ENCODE measurements around the gene TMEM42.

The TMEM42 gene

DNA sequence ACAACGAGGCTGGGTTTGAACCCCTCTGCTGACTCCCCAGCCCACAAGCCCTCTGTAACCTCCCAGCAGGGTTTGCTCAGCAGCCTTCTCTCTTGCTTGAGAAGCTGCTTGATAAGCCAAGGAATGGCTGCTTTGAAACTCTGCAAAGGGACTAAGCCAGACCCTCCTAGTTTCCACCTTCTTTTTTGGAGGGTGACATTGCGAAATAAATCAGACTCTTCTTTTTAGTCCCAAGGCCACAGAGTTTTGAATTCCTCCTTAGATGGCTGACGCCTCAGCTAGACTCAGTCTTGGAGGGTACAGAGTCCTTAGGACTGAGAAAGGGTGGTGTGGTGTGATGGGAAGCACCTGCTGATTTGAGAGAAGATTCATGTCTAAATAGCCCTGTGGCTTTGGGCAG, 13.9 kb downstream of the TMEM42 start:
- DNase-seq: no peak

DNA sequence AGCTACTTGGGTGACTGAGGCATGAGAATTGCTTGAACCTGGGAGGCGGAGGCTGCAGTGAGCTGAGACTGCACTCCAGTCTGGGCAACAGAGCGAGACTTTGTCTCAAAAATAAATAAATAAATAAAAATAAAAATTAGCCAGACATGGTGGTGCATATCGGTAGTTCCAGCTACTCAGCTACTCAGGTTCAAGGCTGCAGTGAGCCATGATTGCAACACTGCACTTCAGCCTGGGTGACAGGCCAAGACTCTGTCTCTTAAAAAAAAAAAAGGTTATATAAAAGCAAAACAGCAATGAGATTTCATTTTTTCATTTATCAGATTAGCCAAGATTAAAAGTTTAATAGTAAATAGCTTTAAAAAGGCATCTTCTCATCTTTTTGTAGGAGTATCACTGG, 15.6 kb downstream of the TMEM42 start:
- no peak for DNase-seq

DNA sequence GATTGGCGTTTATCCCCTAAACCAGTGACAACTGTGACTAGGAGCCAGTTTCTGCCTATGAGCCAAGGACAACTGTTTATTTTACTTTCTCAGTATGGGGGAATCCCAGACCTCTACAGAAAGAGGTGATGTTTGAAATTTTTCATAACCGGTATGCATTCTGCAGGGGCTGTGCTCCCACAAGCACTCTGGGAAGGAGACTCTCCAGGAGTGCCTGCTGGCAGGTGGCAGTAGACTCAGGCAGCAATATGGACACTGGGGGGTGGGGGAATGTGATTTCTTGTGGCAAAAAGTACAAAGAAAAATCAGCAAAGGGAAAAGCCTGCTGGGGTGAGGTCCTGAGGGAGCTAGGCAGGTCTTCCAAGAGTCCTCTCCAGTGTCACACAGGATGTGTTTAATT, 18.6 kb downstream of the TMEM42 start:
- no peak for DNase-seq

DNA sequence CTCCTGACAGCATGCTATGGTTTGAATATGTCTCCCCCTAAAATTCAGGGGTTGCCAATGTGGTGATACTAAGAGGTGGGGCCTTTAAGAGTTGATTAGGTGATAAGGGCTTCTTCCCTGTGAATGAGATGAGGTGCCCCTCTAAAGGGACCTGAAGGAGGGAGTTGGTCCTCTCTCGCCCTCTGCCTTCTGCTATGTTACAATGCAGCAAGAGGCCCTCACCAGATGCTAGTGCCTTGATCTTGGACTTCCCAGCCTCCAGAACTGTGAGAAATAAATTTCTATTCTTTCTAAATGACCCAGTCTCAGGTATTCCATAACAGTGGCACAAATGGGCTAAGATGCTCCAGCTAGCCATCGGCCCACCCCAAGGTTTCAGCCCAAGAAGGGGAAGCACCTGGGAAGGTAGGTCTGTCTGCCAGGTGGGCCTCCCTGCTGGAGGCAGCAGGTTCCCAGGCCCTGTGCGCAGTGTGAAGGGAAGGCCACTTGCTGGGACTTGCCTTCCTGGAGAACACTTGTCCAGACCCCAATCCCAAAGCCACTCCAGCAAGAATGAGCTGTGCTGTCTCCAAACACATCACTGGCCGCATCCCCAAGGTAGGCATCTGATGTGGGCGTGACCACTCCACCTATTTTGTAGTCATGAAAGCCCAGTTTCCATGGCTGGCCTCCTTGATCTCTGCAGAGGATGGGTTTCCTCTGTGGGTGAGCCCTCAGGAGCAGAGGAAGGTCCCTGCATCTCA, 21.7 kb downstream of the TMEM42 start:
- no peak for DNase-seq

DNA sequence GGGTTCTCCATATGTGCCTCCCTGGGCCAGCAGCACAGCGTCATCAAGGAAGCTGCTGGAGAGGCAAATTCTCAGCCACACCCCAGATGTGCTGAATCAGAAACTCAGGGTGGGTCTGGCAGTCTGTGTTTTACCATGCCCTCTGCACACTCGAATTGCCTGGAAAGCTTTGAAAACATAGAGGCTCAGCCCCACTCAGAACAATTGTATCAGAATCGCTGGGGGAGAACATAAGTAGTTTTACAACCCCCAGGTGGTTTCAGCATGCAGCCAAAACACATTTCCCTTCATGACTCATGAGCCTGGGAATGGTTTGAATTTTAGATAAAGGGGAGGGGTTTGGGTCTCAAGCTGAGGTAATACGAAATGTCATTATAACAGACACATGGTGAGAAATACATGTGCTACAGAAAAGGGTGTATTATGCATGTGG, 22.3 kb downstream of the TMEM42 start:
- no peak for DNase-seq

DNA sequence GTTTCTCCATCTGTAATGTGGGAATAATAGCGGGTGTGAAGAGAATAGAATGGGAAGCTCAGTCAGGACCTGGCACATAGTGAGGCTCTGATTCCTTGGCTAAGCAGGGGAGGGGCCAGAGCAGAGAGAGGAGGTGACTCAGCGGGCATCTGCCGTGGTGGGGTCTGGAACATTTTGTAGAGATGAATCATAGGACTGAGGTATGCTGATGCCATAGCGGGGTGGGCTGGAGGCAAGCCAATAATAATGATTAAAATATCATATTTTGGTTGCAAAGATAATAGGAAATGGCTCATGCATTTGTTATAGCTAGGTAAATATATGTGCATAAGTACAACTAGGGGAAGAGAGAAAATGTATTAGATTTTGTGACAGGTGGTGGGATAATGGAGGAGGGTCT, 23.9 kb downstream of the TMEM42 start:
- no peak for DNase-seq

DNA sequence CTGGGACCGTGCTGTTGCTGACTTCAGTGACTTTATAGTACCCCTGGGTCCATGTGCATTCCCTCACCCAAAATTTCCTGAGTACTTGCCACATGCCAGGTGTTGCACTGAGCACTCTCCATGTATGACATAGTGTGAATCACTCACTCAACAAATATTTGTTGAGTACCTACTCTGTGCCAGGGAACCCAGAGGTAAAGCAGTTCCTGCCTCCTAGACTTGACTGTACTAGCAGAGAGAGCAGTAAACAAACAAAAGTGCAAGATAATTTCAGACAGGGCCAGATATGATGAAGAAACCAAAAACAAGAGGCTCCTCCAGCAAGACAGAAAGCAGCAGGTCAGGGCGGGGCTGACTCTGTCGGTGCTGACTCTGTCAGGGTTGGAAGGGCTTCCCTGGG, 24.8 kb downstream of the TMEM42 start:
- DNase-seq: no peak

DNA sequence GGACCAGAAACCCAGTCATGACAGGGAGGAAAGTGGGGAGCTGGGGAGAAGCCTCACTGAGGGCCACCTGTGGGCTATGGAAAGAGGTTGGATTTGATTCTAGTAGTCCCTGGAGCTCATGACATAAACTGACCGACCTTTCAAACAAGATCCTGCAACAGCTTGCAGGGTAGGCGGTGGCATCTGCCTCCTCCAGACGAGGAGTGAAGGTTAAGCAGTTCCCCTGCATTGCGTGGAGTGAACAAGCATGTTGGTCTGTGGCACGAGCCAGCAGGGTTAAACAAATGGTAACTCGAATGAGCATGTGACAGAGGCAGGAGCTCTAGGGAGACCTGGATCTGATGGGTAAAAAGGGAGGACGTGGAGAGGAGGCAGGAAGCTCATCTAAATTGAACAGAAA, 25.4 kb downstream of the TMEM42 start:
- DNase-seq: no peak

DNA sequence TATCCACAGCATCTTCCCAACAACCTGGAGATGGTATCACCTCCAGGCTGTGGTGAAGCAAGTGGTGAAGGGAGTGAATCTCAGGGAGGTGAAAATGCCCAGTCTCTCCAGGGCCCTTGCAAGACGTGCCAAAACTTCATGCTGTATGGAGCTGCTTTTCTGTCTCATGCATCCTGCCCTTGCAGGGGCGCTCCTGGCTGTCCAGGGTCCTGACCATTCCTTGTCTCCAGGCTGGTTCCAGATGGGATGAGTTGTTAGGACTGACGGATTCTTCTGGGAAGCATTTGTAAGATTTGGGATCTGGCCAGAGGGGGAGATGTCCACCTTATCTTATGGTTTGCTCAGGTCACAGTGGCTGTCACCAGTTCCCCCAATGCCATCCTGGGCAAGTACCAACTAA, 28.5 kb downstream of the TMEM42 start:
- DNase-seq: no peak

DNA sequence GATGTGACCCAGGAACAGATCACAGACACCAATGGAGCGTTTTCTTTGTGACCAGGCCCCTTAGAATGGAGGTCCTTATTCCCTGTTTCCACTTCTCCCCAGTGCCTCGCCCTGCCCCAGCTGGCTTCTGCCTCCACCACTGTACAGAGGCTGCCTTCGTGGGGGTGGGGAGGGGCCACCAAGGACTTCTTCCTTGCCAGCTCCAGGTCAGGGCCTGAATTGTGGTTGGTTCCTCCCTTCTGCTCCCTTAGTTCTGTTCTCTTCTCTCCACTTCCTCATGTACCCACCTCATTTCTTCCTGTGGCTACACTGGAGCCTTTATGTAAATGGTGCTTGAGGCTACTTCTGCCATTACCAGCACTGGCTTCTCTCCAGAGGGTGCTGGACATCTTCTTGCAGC, 29.1 kb downstream of the TMEM42 start:
- DNase-seq: no peak

DNA sequence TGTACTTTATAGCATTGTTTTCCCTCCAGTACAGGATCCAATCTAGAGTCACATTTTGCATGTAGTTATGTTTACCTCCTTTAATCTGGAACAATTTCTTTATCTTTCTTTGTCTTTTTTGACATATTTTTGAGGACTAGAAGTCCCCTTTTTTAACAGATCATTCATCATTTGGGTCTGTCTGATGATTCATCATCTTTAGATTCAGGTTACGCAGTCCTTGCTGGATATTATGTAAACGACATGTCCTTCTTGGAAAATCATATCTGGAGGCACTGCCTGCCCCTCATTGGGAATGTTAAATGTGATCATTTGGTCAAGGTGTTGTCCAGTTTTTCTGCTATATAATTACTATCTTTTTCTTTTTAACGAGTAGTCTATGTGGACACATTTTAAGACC, 31.0 kb downstream of the TMEM42 start:
- DNase-seq: no peak

DNA sequence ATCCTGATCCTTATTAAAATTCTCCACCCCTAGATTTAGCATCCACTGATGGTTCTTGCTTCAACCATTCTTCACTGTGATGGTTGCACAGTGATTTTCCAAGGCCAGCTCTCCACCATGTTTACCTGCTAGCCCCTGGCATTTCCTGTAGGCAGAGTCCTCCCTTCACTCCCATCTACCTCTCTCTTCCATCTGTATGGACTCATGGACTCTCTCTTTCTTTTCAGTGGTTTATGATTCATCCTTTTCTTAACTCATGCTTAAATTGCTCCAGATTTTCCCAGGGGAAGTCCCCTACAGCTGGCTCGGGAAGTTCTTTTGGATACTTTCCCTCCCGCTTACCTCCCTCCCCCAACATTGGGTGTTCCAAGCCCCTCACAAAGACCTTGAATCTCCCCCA, 31.4 kb downstream of the TMEM42 start:
- no peak for DNase-seq

DNA sequence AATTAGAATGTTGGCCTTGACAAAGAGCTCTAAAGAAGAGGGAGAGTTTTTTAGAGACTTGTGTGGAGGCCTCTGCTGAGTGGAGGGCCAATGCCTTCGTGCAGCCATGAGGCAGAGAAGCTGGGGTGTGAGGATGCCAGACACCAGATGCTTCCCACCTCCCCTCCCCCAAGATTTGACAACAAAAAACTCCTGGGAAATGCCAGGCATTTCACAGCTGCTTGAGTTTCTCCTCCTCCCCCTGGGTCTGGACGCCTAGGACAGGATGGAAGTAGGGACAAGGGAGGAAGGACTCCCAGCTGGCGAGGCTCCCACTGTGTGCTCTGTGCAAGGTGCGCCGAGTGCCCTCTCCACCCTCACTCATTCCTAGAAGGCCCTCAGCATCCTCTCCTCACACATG, 32.8 kb downstream of the TMEM42 start:
- no peak for DNase-seq

DNA sequence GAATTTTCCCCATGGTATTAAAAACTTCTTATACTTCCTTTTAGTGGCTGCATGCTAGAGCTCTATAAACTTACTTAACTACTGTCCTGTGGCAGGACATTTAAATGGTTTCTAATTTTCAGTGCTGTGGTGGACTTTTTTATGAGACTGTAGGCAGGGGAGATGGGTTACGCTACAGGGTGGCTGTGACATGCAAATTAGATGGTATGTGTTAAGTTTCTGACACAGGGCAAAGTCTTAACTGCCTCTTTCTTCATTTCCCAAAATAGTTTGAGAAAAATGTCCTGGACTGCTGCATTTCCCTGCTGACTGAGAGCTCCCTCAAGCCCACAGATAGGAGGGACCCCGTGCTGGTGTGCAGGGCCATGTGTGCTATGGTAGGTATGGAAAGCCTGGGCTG, 34.7 kb downstream of the TMEM42 start:
- no peak for DNase-seq

DNA sequence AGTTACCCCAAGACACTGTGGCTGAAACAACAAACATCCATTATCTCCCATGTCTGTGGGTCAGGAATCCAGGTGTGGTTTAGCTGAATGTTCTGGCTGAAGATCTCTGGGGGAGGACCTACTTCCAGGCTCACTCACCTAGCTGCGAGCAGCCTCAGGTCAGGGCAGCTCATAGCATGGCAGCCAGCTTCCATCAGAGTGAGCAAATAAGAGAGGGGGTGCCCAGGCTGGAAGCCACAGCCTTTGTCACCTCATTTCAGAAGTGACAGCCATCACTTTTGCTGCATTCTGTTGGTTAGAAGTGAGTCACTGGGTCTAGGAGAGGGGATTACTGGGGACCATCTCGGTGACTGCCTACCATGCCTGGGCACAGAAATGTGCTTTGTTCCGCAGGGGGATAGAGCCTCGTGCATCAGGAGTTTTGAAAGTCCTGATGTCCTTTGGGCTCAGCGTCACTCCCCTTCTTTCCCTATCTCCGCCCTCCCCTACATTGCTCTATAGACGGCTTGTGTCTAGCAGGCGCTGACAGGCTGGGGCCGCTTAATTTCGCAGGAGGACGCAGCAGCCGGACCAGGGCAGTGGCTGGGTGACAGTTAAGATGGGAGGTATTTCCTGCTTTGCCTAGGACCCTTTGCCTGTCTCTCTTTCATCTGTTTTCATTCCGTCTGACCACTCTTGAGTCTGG, 38.1 kb downstream of the TMEM42 start:
- no peak for DNase-seq

DNA sequence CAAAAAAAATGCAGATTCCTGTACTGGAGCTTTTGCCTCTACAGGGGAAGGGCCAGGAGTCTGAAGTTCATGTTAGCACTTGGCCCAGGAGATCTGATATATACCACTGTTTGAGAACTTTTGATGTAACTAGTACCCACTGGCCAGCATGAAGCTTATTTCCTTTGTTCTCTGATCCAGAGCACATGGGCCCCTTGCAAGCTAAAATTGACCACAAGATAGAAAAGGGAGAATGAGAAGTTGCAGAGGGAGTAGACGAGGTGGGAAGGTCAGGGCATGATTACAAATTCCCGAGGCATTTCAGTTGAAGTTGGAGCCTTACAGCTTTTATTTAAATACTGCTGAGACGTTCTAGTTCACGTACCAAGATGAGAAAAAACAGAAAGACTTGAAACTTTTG, 40.9 kb downstream of the TMEM42 start:
- DNase-seq: no peak

DNA sequence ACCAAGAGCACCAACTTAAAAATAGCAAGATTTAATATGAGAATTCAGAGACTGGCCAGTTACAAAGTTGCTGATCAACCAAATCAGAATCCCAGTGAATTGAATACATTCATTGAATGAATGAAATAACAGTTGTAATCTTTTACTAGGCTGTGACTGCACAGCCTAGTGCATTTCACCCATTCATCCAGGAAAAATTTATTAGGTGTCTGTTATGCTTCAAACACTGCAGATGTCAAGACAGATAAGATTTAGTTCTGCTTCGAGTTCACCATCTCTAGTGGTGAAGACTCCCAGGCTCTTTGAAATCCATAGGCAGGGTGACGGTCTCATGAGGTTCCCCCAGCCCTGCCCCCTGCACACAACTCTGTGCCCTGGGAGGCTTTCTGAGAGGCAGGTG, 41.6 kb downstream of the TMEM42 start:
- no peak for DNase-seq

DNA sequence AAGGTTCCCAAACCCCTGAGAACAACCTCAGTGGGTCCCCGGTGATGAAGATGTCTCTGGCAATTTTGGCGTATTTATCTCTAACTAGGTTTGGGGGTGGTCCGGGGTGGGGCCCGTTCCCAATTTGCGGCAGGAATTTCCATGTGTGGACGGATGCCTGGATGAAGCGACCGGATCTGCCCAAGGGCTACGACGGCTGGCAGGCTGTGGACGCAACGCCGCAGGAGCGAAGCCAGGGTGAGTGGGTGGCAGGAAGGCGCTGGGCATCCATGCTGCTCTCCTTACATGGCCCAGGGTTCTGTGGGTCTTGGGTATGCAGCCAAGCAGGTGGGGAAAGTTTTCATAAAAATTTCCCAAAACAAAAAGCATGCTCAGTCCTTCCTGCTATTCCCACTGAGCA, 42.0 kb downstream of the TMEM42 start:
- no peak for DNase-seq

DNA sequence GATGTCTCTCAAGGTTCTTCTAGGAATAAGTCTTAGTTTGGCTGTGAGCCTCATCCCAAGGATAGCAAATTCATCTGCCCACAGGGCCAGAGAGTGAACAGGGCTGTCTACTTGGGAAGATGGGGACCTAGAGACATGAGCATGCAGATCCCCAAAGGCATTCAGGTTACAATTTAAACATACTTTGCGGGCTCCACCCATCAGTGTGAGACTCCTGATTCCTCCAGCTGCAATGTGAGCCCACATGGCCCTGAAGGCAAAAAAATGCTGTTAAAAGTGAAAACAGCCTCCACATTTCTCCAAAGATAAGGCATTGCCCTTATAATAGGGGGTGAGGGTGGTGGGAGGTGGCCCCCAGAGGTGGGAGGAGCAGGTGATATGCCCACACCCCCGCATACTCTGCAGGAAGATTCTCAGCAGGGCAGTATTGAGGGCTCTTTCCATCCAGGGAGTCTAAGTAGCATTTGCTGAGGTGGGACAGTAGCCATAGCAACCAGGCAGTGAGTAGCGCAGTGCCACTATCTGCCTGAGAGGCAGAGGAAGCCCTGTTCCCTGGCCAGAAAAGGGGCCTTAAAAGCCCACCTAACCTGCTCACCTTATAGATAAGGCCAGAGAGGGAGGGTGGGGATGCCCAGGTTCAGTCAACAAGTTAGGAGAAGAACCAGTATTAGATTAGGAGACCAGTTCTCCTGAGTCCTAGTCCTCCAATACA, 43.9 kb downstream of the TMEM42 start:
- DNase-seq: no peak

DNA sequence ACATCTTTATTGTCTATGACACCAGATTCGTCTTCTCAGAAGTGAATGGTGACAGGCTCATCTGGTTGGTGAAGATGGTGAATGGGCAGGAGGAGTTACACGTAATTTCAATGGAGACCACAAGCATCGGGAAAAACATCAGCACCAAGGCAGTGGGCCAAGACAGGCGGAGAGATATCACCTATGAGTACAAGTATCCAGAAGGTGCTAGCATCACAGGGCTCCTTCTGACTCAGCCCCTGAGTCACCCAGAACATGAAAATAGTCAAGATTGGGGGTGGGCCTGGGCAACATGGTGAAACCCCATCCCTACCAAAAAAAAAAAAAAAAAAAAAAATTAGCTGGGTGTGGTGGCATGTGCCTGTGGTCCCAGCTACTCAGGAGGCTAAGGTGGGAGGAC, 45.3 kb downstream of the TMEM42 start:
- DNase-seq: no peak

DNA sequence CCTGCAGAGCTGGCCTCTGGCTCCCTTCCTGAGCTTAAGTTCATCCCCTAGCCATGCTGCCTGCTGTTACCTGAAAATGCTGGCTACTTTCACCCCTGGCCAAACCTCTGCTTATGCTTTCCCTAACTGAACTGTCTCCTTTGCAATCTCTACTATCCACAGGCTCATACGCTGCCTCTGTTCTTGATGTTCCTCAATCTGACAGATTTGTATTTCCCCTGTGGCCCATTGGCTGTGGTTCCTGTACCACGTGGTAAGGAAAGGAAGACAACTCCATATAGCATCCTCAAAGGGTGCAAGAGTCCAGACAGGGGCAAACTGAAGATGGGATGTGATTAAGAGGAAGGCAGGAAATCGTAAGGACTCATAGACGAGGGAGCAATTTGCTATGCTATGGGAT, 45.9 kb downstream of the TMEM42 start:
- DNase-seq: no peak

DNA sequence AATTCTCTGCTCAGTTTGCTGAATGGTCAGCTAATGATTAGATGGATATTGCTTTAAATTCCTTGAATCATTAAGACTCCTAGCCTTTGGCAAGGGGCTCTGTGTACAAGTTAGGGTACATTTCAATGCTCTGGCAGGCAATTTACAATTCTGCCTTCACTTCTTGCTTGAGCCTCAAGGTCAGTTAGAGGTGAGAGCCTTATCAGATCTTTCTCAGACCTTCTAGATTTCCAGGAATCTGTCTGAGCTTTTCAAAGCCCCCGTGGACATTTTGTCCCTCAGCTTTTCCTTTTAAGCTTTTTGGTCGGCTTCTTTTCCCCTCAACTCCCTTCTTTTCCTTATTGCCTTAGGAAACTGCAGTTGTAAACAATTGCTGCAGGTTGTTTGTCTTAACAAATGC, 47.4 kb downstream of the TMEM42 start:
- DNase-seq: no peak

DNA sequence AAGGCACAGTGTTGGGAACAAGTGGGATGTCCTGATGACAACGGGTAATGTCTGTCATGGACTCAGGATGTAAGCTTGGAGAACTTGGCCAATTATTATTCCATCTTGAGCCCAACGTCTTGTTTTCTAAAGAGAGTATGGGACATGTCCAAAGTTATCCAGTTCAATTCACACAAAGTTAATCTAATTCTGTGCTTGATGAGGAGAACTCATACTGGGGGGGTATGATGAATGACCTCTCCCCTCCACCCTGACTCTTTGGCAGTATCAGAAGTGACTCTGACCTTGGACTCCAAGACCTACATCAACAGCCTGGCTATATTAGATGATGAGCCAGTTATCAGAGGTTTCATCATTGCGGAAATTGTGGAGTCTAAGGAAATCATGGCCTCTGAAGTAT, 49.0 kb downstream of the TMEM42 start:
- no peak for DNase-seq

DNA sequence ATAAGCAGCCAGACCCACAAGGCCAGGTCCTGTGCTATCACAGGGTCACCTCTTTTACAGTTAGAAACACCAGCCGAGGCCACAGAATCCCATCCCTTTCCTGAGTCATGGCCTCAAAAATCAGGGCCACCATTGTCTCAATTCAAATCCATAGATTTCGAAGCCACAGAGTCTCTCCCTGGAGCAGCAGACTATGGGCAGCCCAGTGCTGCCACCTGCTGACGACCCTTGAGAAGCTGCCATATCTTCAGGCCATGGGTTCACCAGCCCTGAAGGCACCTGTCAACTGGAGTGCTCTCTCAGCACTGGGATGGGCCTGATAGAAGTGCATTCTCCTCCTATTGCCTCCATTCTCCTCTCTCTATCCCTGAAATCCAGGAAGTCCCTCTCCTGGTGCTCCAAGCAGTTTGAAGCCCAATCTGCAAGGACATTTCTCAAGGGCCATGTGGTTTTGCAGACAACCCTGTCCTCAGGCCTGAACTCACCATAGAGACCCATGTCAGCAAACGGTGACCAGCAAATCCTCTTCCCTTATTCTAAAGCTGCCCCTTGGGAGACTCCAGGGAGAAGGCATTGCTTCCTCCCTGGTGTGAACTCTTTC, 52.3 kb downstream of the TMEM42 start:
- peak; percentile 64 for DNase-seq
